Psoas muscle (tissue), 8 donors: Measurements from ENCODE around the gene MAML2. TPM values are rescaled to one million over a fixed set of nuclear protein-coding genes. Genes with fewer than 3 reads are reported as not detected.

Experiments
- ATAC-seq, 4 donors: fragments of 200-7000 bp; cut with Tn5 transposase; one replicate each; pipeline ENCODE4 v1.9.1; 2020; ENCODE audit warnings: moderate library complexity in 3 of 4, mild to moderate bottlenecking in 2 of 4
- DNase-seq, 2 donors: peaks; one replicate each; pipeline ENCODE4 v3.0.0-alpha.2; 2020
- H3K27ac ChIP-seq: fragments of 200-600 bp; one replicate; pipeline ENCODE4 v1.8.0; 2022
- H3K27me3 ChIP-seq, 3 donors: fragments of 200-600 bp in 1 of 3; one replicate each; pipeline versions ENCODE4 v1.6.1 to v1.8.0; 2013 to 2022; ENCODE audit warnings: low read length in 2 of 3, mild to moderate bottlenecking in 2 of 3, moderate library complexity in 1 of 3; ENCODE audit not compliant: insufficient read depth in 3 of 3
- H3K36me3 ChIP-seq, 2 donors: fragments of 200-600 bp in 1 of 2; one replicate each; pipeline versions ENCODE4 v1.6.1 to v1.8.0; 2013 to 2022; ENCODE audit warnings: low read depth in 1 of 2, mild to moderate bottlenecking in 1 of 2, moderate library complexity in 1 of 2; ENCODE audit not compliant: insufficient read depth in 1 of 2
- H3K4me1 ChIP-seq: fragments of 200-600 bp; one replicate; pipeline ENCODE4 v1.8.0; 2022
- H3K4me3 ChIP-seq: fragments of 200-600 bp; one replicate; pipeline ENCODE4 v1.8.0; 2022; ENCODE audit warnings: mild to moderate bottlenecking
- H3K9me3 ChIP-seq: fragments of 200-600 bp; one replicate; pipeline ENCODE4 v1.8.0; 2022
- CTCF ChIP-seq: fragments of 200-600 bp; IDR thresholded peaks from one replicate; pipeline ENCODE4 v1.8.0; 2022; ENCODE audit warnings: antibody characterized with exemption
- WGBS, 3 donors: extraction: QIAGEN DNeasy Blood & Tissue Kit; methylation state at CpG; one replicate each; pipeline versions ENCODE4 v1.1.6 to v1.1.7; 2013; 5-methylcytosine and 5-hydroxymethylcytosine counted together
- intact Hi-C, 2 donors: fragments of 100-400 bp; cut with DNase I; formaldehyde crosslinking; loops; one replicate each; pipeline versions ENCODE4 v1.11.0 to v1.14.2; 2022
- polyA plus RNA-seq, 3 donors: library from polyadenylated mRNA; stranded (reverse); fragments of 200-250 nt; gene quantifications; one replicate each; pipeline ENCODE4 v1.2.3, GENCODE V29; 2013
- total RNA-seq, 4 donors: library from RNA; stranded (reverse); fragmentation: NEBNext Ultra II Directional in 2 of 4; extraction: Animal tissue kit (Norgen Biotek cat#: 25700) in 2 of 4; gene quantifications; one replicate each; pipeline versions ENCODE4 v1.2.1 to v1.2.4, GENCODE V29; 2021 to 2023
- donor health status: healthy with polysubstance abuse.
- donor health status: DM: no; HTN: no; CAD: no; lungs with moderate emphysema.
- donor health status: Bipolar disorder and iron deficiency.
- donor health status: healthy.
- donor health status: DM: yes; HTN: yes; CAD: no.
- donor health status: DM: no; HTN: no; CAD: no.
- donor health status: DM: no; HTN: no; CAD: no.
- donor health status: DM: yes; HTN: yes; CAD: no.

MAML2 gene
- total and polyA plus RNA-seq, 7 donors = 0.39 to 3.7 (median 1.5) TPM

DNA sequence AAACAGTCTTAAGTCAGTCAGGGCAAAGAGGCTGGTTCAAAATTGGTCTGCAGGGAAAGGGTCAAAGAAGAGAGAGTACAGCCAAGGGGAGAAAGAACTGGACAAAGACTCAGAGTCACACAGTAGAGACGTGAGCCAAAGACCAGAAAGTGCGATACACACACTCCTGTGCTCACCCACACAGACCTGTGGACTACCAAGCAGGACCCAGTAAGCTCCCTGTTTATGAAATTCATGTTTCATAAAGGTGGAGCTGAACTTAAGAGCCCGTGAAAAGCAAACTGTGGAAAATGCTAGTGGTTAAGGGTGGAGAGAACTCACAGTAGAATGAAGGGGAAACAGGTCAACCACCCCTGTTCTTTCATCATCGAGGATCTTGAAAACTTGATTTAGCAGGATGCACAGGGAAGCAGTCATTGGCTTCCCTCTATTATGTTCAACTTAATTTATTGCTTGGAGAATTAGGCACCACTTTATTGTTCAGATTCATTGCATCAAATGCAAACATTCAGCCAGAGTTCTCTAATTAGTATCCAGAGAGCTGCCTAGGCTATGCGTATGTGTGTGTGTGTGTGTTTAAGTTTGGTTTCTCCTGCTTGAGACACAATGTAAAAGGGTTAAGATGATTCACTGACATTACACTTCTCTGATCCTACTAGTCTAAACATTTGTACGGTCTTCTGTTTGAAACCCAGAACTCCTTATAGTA lies 258.2 kb downstream of the MAML2 start:
- no peak for DNase-seq
- Histone ChIP-seq H3K4me3 (no peak overlapping the region), H3K4me1 (no peaks in the 10 kb centered on the region), H3K9me3 (no peaks in the 10 kb centered on the region), H3K27me3 (peaks cover 0 to 2% (median 0%) of the 10 kb centered on the region in 3 donors), H3K36me3 (no peaks in the 10 kb centered on the region), H3K27ac (no peak overlapping the region)
- TF ChIP-seq CTCF = no peak
- intact Hi-C loops = no loop called here
- no peak for ATAC-seq
- 56 to 75% (median 69%) methylated on average over 6 of the region's 6 CpGs for WGBS, 3 donors

DNA sequence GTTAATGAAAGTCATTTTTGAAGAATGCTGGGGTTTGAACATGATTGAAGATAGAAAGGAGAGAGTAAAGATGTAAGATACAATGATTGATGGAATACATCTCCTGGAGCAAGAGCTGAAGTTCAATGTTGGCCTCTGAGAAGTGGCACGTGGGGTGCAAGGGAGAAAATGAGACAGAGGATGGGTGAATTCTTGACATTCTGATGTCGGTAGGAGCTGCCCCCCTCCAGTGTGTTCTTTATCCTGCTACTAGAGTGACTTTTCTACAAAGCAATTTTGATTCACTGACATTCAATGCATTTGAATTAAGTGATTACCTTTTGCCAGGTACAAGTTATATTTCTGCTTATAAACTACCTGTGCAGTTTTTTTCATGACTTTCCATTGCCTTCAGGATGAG lies 260.1 kb downstream of the MAML2 start:
- WGBS, 3 donors = 69 to 83% (median 83%) methylated on average over 2 of the region's 2 CpGs
- H3K9me3 ChIP-seq = no peaks in the 10 kb centered on the region
- intact Hi-C loops = no loop called here
- H3K27ac ChIP-seq = no peak overlapping the region
- H3K27me3 ChIP-seq = peaks cover 0 to 2% (median 0%) of the 10 kb centered on the region in 3 donors
- H3K4me1 ChIP-seq = no peaks in the 10 kb centered on the region
- no peak overlapping the region for H3K4me3 ChIP-seq
- DNase-seq = no peak
- no peaks in the 10 kb centered on the region for H3K36me3 ChIP-seq
- ATAC-seq = no peak
- no peak for TF ChIP-seq CTCF

DNA sequence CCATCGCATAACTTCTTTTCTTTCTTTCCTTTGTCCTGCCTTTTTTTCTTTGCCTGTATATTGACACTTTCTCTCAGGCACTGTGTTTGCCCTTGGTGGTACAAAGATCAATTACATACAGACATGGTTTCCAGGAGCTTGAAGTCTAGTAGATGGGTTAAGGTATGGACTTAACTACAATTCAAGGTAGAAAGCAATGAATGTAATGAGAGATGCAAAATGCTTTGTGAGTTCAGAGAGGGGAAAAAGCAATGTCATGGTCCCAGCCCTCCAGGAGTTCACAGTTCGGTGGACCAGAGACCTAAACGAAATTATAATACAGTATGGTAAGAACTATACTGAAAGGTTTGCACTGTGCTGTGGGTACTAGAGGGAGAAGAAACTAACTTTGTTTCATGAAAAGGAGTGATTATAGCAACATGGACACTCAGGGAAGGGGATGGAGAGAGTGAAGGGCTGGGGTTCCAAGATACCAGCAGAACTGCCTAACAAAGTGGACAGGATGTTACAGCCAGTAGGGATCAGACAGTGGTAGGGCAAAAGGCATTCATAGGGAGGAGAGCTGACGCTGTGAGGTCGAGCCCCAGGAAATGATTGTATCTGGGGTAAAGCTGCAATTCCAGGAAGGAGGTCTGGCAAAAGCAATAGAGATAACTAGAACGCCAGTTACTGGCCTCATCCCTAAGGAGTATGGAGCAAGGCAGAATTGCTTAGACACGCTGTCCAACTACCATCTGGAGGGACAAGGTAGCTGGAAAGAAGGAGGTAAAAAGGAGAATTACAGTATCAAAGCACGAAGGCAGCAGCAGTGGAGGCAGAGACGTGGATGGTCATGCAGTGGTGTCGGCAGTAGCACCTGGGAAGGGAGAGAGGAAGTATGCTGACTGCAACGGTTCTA lies 260.7 kb downstream of the MAML2 start:
- Histone ChIP-seq H3K36me3 (no peaks in the 10 kb centered on the region), H3K27ac (no peak overlapping the region), H3K4me3 (no peak overlapping the region), H3K27me3 (peaks cover 0 to 2% (median 0%) of the 10 kb centered on the region in 3 donors), H3K9me3 (no peaks in the 10 kb centered on the region), H3K4me1 (no peaks in the 10 kb centered on the region)
- TF ChIP-seq CTCF = no peak
- no peak for ATAC-seq
- intact Hi-C loops = no loop called here
- no peak for DNase-seq
- 72 to 78% (median 75%) methylated on average over 11 of the region's 11 CpGs for WGBS, 3 donors

GRCh38 chr11:96081561-96081960 lies 261.4 kb downstream of the MAML2 start:
- intact Hi-C loops = no loop called here
- DNase-seq (no peak), ATAC-seq (no peak)
- Histone ChIP-seq H3K9me3 (no peaks in the 10 kb centered on the region), H3K27ac (no peak overlapping the region), H3K4me3 (no peak overlapping the region), H3K27me3 (peaks cover 0 to 2% (median 0%) of the 10 kb centered on the region in 3 donors), H3K36me3 (no peaks in the 10 kb centered on the region), H3K4me1 (no peaks in the 10 kb centered on the region)
- TF ChIP-seq CTCF = no peak
- WGBS, 3 donors = 70 to 87% (median 85%) methylated on average over 4 of the region's 4 CpGs
